Measurements from ENCODE around the gene SMC3.
"Not testable (repeated sequence)": the region's sequence is repeated elsewhere in the genome, so short reads cannot be mapped to it uniquely, and the experiment has no call there.

The SMC3 gene

GRCh38 chr10:110597476-110597875 lies 30.0 kb downstream of the SMC3 start:
- DNase-seq = no peak

- DNase-seq = no peak
Measured at GRCh38 chr10:110600487-110601101, 33.1 kb downstream of the SMC3 start.

GRCh38 chr10:110601581-110601980 lies 34.1 kb downstream of the SMC3 start:
- no peak for DNase-seq

- no peak for DNase-seq
Measured at GRCh38 chr10:110608087-110608486, 40.6 kb downstream of the SMC3 start.

GRCh38 chr10:110609605-110610004 lies 42.1 kb downstream of the SMC3 start:
- DNase-seq = no peak

- peak in 1 of 2 experiments; percentile 33 for DNase-seq
Measured at GRCh38 chr10:110610308-110610774, 42.8 kb downstream of the SMC3 start.

- DNase-seq = not testable (repeated sequence)
Measured at GRCh38 chr10:110610781-110611180, 43.3 kb downstream of the SMC3 start.

GRCh38 chr10:110612087-110612486 lies 44.6 kb downstream of the SMC3 start:
- no peak for DNase-seq

GRCh38 chr10:110612629-110613028 lies 45.1 kb downstream of the SMC3 start:
- DNase-seq = no peak

- no peak for DNase-seq
Measured at GRCh38 chr10:110613341-110613995, 46.0 kb downstream of the SMC3 start.

GRCh38 chr10:110613996-110614495 lies 46.6 kb downstream of the SMC3 start:
- no peak for DNase-seq

- DNase-seq = no peak
Measured at GRCh38 chr10:110615057-110615747, 47.7 kb downstream of the SMC3 start.

GRCh38 chr10:110616493-110617033 lies 49.1 kb downstream of the SMC3 start:
- DNase-seq = no peak

GRCh38 chr10:110617425-110618229 lies 50.1 kb downstream of the SMC3 start:
- DNase-seq = peak in 1 of 2 experiments; percentile 28

GRCh38 chr10:110618230-110618610 lies 50.7 kb downstream of the SMC3 start:
- DNase-seq = peak; percentile 25 to 57

GRCh38 chr10:110619514-110620397 lies 52.3 kb downstream of the SMC3 start:
- no peak for DNase-seq

GRCh38 chr10:110620398-110620719 lies 52.9 kb downstream of the SMC3 start:
- no peak for DNase-seq

- DNase-seq = not testable (repeated sequence)
Measured at GRCh38 chr10:110623316-110623715, 55.8 kb downstream of the SMC3 start.

GRCh38 chr10:110625356-110625894 lies 57.9 kb downstream of the SMC3 start:
- no peak for DNase-seq

GRCh38 chr10:110625951-110626855 lies 58.7 kb downstream of the SMC3 start:
- no peak for DNase-seq
